Left ventricle myocardium inferior (tissue), 1 donor: ENCODE measurements around the gene ANAPC10. TPM values are rescaled to one million over a fixed set of nuclear protein-coding genes. Genes with fewer than 3 reads are reported as not detected.
"Not testable (repeated sequence)": the region's sequence is repeated elsewhere in the genome, so short reads cannot be mapped to it uniquely, and the experiment has no call there.

Source experiments
- DNase-seq: peaks from one replicate; pipeline ENCODE4 v3.0.0-alpha.2; 2020
- H3K27ac ChIP-seq: fragments of 200-600 bp; replicated peaks from 2 replicates; pipeline ENCODE4 v1.8.0; 2021
- H3K27me3 ChIP-seq: fragments of 200-600 bp; 2 replicates; pipeline ENCODE4 v1.8.0; 2021; ENCODE audit warnings: low read depth
- H3K36me3 ChIP-seq: fragments of 200-600 bp; 2 replicates; pipeline ENCODE4 v1.8.0; 2021
- H3K4me1 ChIP-seq: fragments of 200-600 bp; 2 replicates; pipeline ENCODE4 v1.8.0; 2021
- H3K4me3 ChIP-seq: fragments of 200-600 bp; 2 replicates; pipeline ENCODE4 v1.8.0; 2021; ENCODE audit warnings: mild to moderate bottlenecking, moderate library complexity
- H3K9me3 ChIP-seq: fragments of 200-600 bp; replicated peaks from 2 replicates; pipeline ENCODE4 v1.8.0; 2021
- intact Hi-C: fragments of 100-400 bp; cut with micrococcal nuclease; formaldehyde crosslinking; loops from one replicate; pipeline ENCODE4 v1.11.0; 2022
- total RNA-seq: library from RNA; stranded (reverse); fragmentation: NEBNext Ultra II Directional; extraction: Animal tissue kit (Norgen Biotek cat#: 25700); gene quantifications from one replicate; pipeline ENCODE4 v1.2.1, GENCODE V29; 2021
- TF ChIP-seq, protein P1 (sequence below): fragments of 200-600 bp; IDR thresholded peaks from 2 replicates; pipeline ENCODE4 v1.8.0; 2021; ENCODE audit warnings: antibody characterized with exemption, mild to moderate bottlenecking, borderline replicate concordance
- donor health status: DM: no; HTN: yes; CAD: no; lungs with severe emphysema.

Gene ANAPC10
- total RNA-seq, 1 donor from 2014 or later: 15.4 TPM

DNA sequence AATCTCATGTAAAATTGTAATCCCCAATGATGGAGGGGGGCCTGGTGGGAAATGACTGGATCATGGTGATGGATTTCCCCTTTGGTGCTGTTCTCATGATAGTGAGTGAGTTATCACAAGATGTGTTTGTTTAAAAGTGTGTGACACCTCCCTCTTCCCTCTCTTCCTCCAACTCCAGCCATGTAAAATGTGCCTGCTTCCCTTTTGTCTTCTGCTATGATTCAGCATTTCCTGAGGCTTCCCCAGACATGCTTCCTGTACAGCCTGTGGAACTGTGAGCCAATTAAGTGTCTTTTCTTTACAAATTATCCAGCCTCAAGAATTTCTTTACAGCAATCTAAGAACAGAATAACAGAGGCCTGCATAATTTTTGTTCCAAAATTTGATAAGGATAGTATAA lies 85.2 kb downstream of the ANAPC10 start:
- peaks cover 29% of the 10 kb centered on the region for H3K4me1 ChIP-seq
- TF ChIP-seq, protein P1, sequence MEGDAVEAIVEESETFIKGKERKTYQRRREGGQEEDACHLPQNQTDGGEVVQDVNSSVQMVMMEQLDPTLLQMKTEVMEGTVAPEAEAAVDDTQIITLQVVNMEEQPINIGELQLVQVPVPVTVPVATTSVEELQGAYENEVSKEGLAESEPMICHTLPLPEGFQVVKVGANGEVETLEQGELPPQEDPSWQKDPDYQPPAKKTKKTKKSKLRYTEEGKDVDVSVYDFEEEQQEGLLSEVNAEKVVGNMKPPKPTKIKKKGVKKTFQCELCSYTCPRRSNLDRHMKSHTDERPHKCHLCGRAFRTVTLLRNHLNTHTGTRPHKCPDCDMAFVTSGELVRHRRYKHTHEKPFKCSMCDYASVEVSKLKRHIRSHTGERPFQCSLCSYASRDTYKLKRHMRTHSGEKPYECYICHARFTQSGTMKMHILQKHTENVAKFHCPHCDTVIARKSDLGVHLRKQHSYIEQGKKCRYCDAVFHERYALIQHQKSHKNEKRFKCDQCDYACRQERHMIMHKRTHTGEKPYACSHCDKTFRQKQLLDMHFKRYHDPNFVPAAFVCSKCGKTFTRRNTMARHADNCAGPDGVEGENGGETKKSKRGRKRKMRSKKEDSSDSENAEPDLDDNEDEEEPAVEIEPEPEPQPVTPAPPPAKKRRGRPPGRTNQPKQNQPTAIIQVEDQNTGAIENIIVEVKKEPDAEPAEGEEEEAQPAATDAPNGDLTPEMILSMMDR: no peak
- H3K27me3 ChIP-seq: no peaks in the 10 kb centered on the region
- intact Hi-C loops: no loop called here
- no peak for DNase-seq
- H3K36me3 ChIP-seq: no peaks in the 10 kb centered on the region
- peak overlapping the region; percentile 12 for H3K27ac ChIP-seq
- no peak overlapping the region for H3K4me3 ChIP-seq
- H3K9me3 ChIP-seq: peaks cover 20% of the 10 kb centered on the region

DNA sequence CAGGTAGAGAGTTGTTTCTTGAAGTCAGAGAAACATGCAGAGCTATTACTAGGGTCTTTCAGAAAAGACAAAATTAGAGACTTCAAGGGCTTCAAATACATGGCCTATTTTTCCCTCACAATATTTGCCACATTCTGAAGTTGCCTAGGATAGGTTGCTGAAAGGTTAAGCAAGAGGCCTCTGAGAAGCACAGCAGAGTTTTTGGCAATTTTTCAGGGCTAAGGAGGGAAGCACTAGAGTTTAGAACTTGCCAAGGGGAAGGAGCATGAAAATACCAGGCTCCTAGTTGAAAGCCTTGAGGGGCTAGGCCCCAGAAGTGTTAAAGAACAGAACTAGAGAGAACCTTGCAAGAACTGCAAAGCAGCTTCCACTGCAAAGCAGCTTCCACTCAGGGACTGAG lies 86.4 kb downstream of the ANAPC10 start:
- TF ChIP-seq, protein P1: no peak

DNA sequence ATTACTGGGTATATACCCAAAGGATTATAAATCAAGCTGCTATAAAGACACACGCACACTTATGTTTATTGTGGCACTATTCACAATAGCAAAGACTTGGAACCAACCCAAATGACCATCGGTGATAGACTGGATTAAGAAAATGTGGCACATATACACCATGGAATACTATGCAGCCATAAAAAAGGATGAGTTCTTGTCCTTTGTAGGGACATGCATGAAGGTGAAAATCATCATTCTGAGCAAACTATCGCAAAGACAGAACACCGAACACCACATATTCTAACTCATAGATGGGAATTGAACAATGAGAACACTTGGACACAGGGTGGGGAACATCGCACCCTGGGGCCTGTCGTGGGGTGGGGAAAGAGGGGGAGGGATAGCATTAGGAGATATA lies 87.7 kb downstream of the ANAPC10 start:
- H3K4me3 ChIP-seq, DNase-seq, intact Hi-C loops, H3K27me3 ChIP-seq, H3K9me3 ChIP-seq, H3K27ac ChIP-seq, H3K36me3 ChIP-seq: not testable (repeated sequence)
- H3K4me1 ChIP-seq: peaks cover 29% of the 10 kb centered on the region

More for the DNA sequence above, 86.4 kb downstream of the ANAPC10 start:
- H3K4me1 ChIP-seq: peaks cover 29% of the 10 kb centered on the region
- H3K9me3 ChIP-seq: peaks cover 16% of the 10 kb centered on the region
- no peaks in the 10 kb centered on the region for H3K36me3 ChIP-seq
- intact Hi-C loops: no loop called here
- no peak overlapping the region for H3K27ac ChIP-seq
- DNase-seq: no peak
- H3K27me3 ChIP-seq: no peaks in the 10 kb centered on the region
- H3K4me3 ChIP-seq: no peak overlapping the region

GRCh38 chr4:145003675-145004074 lies 94.3 kb downstream of the ANAPC10 start:
- peaks cover 8% of the 10 kb centered on the region for H3K9me3 ChIP-seq
- H3K4me1 ChIP-seq: no peaks in the 10 kb centered on the region
- H3K36me3 ChIP-seq: peaks cover 4% of the 10 kb centered on the region
- intact Hi-C loops: no loop called here
- H3K27ac ChIP-seq: no peak overlapping the region
- no peak for DNase-seq
- no peak overlapping the region for H3K4me3 ChIP-seq
- H3K27me3 ChIP-seq: no peaks in the 10 kb centered on the region
- TF ChIP-seq, protein P1: no peak

GRCh38 chr4:145001635-145002034 lies 96.4 kb downstream of the ANAPC10 start:
- intact Hi-C loops: no loop called here
- no peak overlapping the region for H3K27ac ChIP-seq
- no peak overlapping the region for H3K4me3 ChIP-seq
- H3K36me3 ChIP-seq: peaks cover 4% of the 10 kb centered on the region
- no peak for DNase-seq
- H3K9me3 ChIP-seq: peaks cover 8% of the 10 kb centered on the region
- no peaks in the 10 kb centered on the region for H3K4me1 ChIP-seq
- no peaks in the 10 kb centered on the region for H3K27me3 ChIP-seq
- TF ChIP-seq, protein P1: no peak

DNA sequence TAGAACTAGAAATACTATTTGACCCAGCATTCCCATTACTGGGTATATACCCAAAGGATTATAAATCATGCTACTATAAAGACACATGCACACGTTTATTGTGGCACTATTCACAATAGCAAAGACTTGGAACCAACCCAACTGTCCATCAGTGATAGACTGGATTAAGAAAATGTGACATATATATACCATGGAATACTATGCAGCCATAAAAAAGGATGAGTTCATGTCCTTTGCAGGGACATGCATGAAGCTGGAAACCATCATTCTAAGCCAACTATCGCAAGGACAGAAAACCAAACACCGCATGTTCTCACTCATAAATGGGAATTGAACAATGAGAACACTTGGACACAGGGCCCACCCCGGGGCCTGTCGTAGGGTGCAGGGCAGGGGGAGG lies 97.3 kb downstream of the ANAPC10 start:
- intact Hi-C loops, H3K4me3 ChIP-seq, H3K9me3 ChIP-seq, H3K27me3 ChIP-seq, H3K4me1 ChIP-seq, H3K36me3 ChIP-seq, H3K27ac ChIP-seq, DNase-seq: not testable (repeated sequence)

DNA sequence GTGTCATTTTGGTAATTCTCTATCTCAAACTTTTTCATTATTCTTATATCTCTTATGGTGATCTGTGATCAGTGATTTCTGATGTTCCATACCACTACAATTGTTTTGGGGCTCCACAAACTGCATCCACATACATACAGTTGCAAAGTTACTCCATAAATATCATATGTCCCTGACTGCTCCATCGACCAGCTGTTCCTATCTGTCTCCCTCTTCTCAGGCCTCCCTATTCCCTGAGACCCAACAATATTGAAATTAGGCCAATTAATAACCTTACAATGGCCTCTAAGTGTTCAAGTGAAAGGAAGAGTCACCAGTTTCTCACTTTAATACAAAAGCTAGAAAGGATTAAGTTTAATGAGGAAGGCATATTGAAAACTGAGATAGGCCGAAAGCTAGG lies 108.7 kb downstream of the ANAPC10 start:
- Histone ChIP-seq H3K36me3 (peaks cover 11% of the 10 kb centered on the region), H3K27me3 (no peaks in the 10 kb centered on the region), H3K9me3 (peaks cover 11% of the 10 kb centered on the region), H3K27ac (no peak overlapping the region), H3K4me3 (no peak overlapping the region), H3K4me1 (peaks cover 4% of the 10 kb centered on the region)
- TF ChIP-seq, protein P1: no peak
- no peak for DNase-seq
- intact Hi-C loops: no loop called here
